ENCODE results near the gene PNRC2. TPM values are rescaled to one million over a fixed set of nuclear protein-coding genes. Genes with fewer than 3 reads are reported as not detected.
A peak's percentile ranks its signal among the peaks of the same experiment; 100 is the strongest.

PNRC2 gene
- polyA plus RNA-seq, 6 donors from 2014 or later, result 152 to 189 (median 174) TPM

DNA sequence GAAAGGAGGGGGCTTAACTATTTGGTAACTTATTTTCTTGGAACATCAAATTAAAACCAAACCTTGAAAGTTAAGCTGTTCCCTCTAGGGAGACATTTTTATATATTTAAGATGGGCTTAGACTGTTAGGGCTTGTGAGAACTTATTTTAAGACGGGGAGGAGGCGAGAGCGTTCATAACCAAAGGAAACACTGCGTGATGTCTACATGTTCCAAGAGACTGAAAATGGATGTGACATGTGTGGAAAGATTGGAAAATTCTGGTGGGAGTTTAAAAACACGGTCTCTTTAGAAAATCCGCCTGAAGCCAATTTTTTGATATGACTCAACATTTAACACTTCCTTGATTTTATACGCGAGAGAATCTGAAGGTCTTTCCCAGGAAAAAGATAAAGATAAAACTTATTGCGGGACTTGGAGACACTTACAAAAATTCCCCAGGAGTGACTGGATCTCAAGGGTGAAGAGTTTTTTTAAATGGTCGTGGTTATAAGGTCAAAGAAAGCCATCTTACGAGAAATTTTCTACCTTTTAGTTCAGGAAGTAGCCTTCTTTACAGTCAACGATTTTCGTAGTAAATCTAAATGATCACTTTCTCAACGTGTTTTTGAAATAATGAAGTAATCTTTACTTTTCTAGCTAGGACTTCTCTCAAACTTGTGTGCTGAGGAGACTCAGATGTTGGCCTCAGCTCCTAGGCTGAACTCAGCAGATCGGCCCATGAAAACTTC lies 828 bp downstream of the PNRC2 start:
- DNase-seq (no peak), ATAC-seq (ENCODE audit: low read depth in 2 of 2) (no peak)
- Mint-ChIP-seq H3K4me3 (peak overlapping the region; percentile 94 to 100 (median 100)), H3K4me1 (peaks cover 24 to 71% (median 49%) of the 10 kb centered on the region in 3 donors), H3K9me3 (no peaks in the 10 kb centered on the region), H3K27ac (peak overlapping the region; percentile 94 to 100 (median 100)), H3K36me3 (peaks cover 10 to 13% of the 10 kb centered on the region in 2 donors), H3K27me3 (no peaks in the 10 kb centered on the region)

DNA sequence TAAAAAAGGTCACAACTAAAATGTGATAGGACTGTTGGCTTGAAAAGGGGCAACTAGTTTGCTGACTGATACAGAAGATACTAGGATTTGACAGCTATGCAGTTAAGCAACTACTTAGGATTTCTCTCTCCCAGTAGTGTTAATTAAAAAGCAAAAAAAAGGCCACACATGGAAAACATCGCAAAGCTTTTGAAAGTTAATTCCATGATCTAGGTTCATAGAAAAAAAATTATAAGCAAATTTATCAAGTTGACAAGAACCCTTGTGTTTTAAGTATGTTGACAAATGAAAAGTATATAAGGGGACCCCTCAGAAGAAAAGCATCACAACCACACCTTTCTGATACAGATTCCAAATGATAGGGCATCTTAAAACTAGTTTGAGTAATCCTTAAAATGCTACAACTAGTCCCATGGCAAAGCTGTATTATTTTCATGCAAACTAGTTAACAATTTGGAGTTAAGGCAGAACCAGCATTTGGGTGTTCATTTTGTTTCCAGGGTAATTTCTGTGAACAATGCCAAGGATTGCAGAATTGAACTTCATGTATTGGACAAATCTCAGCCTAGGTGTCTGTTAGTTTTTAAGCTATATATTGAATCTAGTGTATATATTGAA lies 4.1 kb downstream of the PNRC2 start:
- peaks cover 17 to 46% (median 30%) of the 10 kb centered on the region in 3 donors for H3K4me1 Mint-ChIP-seq
- H3K27me3 Mint-ChIP-seq, result no peaks in the 10 kb centered on the region
- DNase-seq, result no peak
- no peaks in the 10 kb centered on the region for H3K9me3 Mint-ChIP-seq
- H3K27ac Mint-ChIP-seq, result peak overlapping the region in 5 of 6 donors; percentile 38 to 81 (median 76)
- H3K4me3 Mint-ChIP-seq, result peak overlapping the region in 1 of 8 donors; percentile 42
- peaks cover 10 to 19% of the 10 kb centered on the region in 2 donors for H3K36me3 Mint-ChIP-seq
- no peak for ATAC-seq (ENCODE audit: low read depth in 2 of 2)

DNA sequence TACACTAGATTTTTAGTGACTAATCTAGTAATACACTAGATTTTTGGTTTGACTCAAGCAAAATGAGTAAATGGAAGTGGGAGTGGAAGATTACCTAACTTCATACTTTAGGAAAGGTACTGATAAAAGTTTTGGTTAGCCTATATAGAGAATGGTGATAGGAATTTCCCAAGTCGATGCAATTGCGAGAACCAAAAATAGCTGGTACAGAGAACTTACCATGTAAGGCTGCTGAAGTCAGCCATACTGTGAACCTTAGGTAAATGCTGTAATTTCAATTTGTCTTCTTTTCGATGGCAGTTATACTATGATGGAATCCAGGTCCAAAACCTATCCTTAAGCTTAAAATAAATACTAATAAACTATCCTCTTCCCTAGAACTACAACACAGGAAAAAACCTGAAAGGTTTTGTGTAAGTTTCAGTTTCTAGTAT lies 4.6 kb downstream of the PNRC2 start:
- Mint-ChIP-seq H3K9me3 (no peaks in the 10 kb centered on the region), H3K27me3 (no peaks in the 10 kb centered on the region), H3K27ac (peak overlapping the region in 4 of 6 donors; percentile 75 to 81 (median 76)), H3K4me3 (peak overlapping the region in 1 of 8 donors; percentile 42), H3K4me1 (peaks cover 13 to 44% (median 28%) of the 10 kb centered on the region in 3 donors), H3K36me3 (peaks cover 10 to 19% of the 10 kb centered on the region in 2 donors)
- DNase-seq, result no peak
- no peak for ATAC-seq (ENCODE audit: low read depth in 2 of 2)

DNA sequence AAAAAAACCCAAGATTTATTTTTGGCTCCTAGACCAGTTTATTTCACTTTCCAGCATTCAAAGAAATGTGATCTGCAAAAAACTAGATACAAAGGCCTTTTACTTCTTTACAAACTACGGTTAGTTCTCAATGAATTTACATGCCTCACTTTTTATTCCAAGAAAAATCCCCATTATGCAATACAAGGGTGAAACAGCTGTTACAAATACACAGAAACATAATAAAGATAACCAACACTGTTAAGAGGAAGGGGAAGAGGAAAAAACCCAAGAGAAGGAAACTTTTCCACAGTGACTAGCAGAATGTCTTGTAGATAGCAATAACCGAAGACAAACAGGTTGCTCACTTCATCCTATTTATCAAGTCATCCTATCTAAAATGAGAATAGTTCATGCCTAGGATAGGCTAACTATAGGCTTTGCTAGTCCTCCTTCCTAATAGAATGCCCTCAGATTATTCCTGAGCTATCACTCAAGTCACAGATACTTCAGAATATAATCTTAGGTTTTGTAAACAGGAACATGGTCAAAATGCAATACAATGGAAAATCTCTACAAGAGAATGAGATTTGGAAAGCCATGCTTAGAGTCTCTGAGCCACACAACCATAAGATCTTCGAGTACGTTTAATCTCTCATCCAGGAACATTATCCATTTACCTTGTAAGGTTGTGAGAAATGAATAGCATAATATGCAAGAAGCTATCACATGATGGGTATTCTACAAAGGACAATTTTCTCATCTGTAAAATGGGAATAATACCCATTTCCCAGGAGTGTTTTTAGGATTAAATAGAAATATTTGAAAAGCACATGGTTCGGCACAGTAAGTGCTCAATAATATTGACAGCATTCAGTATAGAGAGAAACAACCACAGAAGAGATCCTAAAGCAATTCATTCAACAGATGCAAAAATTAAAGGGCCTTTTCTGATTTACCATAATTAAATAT lies 5.4 kb downstream of the PNRC2 start:
- Mint-ChIP-seq H3K9me3 (no peaks in the 10 kb centered on the region), H3K36me3 (peaks cover 5 to 19% of the 10 kb centered on the region in 2 donors), H3K4me3 (peak overlapping the region in 2 of 8 donors; percentile 16 to 42), H3K27ac (peak overlapping the region in 4 of 6 donors; percentile 24 to 81 (median 76)), H3K4me1 (peaks cover 13 to 42% (median 28%) of the 10 kb centered on the region in 3 donors), H3K27me3 (no peaks in the 10 kb centered on the region)
- ATAC-seq (ENCODE audit: low read depth in 2 of 2) (no peak), DNase-seq (no peak)

DNA sequence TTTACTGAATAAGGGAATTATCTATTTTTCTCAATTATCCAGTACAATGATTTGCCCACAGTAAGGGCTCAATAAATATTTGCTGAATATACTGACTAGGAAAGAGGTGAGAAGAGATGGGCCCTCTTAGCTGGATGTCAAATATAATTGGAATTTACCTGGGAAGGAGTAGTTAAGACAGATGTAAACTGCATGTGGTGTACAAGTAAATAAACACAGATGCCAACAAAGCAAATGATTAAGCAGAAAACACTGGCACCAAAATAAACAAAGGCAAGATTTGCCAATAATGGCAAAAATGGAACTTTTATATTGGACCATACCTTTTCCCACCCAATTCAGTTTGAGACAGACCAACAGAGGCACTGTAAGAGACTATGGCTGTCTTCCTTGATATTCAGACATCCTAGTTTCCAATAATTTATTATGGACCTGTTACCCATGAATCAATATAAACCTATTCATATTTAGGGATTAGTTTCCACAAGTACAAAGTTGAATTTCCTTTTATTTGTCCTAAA lies 7.4 kb downstream of the PNRC2 start:
- H3K4me3 Mint-ChIP-seq, result no peak overlapping the region
- no peaks in the 10 kb centered on the region for H3K27me3 Mint-ChIP-seq
- H3K27ac Mint-ChIP-seq, result peak overlapping the region in 1 of 6 donors; percentile 63
- no peak for ATAC-seq (ENCODE audit: low read depth in 2 of 2)
- no peaks in the 10 kb centered on the region for H3K9me3 Mint-ChIP-seq
- DNase-seq, result no peak
- peaks cover 0 to 18% of the 10 kb centered on the region in 2 donors for H3K36me3 Mint-ChIP-seq
- H3K4me1 Mint-ChIP-seq, result peaks cover 7 to 24% (median 14%) of the 10 kb centered on the region in 3 donors

DNA sequence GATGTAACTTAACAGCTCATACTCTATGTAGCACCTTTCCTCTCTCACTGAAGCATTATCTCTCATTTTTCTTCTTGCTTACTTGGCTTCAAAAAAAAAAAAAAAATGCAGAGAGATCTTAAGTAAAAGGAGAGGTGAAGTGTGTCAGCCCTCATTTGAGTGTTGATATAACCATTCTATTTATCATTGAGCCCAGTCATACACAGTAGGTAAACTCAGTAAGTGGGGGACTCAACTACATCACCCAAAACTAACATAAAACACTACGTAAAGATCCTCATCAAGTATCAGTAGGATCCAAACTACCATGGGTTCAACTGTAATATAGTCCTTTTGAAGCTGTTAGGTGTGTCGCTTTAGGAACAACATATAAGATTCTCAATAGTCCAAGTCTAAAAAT lies 8.2 kb downstream of the PNRC2 start:
- ATAC-seq (ENCODE audit: low read depth in 2 of 2) (no peak), DNase-seq (no peak)
- peak overlapping the region in 2 of 6 donors; percentile 18 to 30 for H3K27ac Mint-ChIP-seq
- H3K36me3 Mint-ChIP-seq, result peaks cover 0 to 18% of the 10 kb centered on the region in 2 donors
- H3K4me1 Mint-ChIP-seq, result peaks cover 7 to 23% (median 14%) of the 10 kb centered on the region in 3 donors
- H3K27me3 Mint-ChIP-seq, result no peaks in the 10 kb centered on the region
- no peak overlapping the region for H3K4me3 Mint-ChIP-seq
- no peaks in the 10 kb centered on the region for H3K9me3 Mint-ChIP-seq

DNA sequence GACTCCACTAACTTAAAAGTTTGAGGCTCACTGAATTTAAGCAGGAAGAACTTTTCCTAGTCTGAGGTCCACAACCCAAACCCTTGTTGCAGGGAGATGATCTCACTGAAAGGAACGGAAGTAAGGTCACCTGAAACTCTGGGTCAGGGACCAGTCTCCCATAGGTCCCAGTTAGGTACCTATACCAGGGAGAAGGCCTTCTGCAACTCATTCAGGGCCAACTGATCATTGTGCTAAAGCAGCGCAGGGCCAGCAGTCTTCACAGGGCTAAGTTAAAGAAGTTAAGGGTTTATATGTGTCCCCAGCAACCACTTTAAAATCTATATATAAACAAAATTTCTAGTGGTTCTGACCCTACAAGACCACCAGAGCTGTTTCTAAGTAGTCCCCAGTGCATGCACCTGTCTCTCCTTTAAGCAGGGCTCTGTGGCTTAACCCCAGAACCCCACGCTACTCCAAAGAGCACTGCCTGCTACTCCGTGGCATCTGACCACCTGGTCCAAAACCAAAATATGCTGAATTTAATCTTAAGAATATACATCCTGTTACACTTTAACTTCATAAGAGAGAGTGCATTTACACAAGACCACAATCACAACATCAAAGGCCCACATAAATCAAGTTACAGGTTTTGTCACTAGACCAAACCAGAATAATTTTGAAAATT lies 17.7 kb downstream of the PNRC2 start:
- peak overlapping the region in 2 of 6 donors; percentile 79 to 99 for H3K27ac Mint-ChIP-seq
- peaks cover 0 to 4% of the 10 kb centered on the region in 2 donors for H3K36me3 Mint-ChIP-seq
- H3K4me3 Mint-ChIP-seq, result peak overlapping the region in 7 of 8 donors; percentile 3 to 79 (median 61)
- no peaks in the 10 kb centered on the region for H3K27me3 Mint-ChIP-seq
- ATAC-seq (ENCODE audit: low read depth in 2 of 2) (no peak), DNase-seq (no peak)
- peaks cover 53 to 63% (median 60%) of the 10 kb centered on the region in 3 donors for H3K4me1 Mint-ChIP-seq
- no peaks in the 10 kb centered on the region for H3K9me3 Mint-ChIP-seq

DNA sequence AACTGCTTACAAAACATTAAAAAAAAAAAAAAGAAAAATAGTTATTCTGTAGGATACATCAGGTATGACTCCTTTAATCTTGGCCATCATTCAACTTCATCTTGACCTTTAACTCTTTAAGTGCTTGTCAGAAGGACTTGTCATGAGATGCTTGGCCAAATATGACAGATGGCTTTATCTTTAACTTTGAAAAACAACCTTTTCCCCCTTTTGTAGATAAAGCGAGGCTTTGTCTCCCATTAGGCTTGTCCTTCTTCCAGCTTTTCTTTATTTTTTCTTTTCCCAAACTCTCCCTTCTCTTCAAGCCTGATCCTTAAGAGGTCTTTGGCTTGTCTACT lies 18.2 kb downstream of the PNRC2 start:
- H3K27me3 Mint-ChIP-seq, result no peaks in the 10 kb centered on the region

DNA sequence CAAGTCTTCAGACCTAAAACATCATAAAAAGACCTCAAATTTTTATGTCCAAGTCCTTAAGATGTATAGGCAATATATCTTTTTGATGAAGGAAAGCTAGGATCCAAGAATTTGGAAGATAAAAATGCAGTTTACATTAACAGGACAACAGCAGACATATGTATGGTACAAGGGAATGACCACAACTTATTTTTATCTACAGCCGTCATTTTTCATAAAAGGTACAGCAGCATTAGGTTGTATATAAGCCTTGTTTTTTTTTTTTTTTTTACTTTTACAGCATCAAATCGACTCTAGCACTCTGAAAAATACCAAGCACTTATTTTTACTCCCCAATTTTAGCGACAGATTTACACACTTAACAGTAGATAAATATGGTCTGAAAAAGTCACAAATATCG lies 19.2 kb downstream of the PNRC2 start:
- H3K9me3 Mint-ChIP-seq, result no peaks in the 10 kb centered on the region
- H3K27ac Mint-ChIP-seq, result peak overlapping the region; percentile 30 to 99 (median 95)
- H3K27me3 Mint-ChIP-seq, result no peaks in the 10 kb centered on the region
- ATAC-seq (ENCODE audit: low read depth in 2 of 2) (no peak), DNase-seq (no peak)
- peak overlapping the region; percentile 87 to 97 (median 93) for H3K4me3 Mint-ChIP-seq
- peaks cover 53 to 60% (median 60%) of the 10 kb centered on the region in 3 donors for H3K4me1 Mint-ChIP-seq
- peaks cover 0 to 4% of the 10 kb centered on the region in 2 donors for H3K36me3 Mint-ChIP-seq

More for the DNA sequence above, 18.2 kb downstream of the PNRC2 start:
- Mint-ChIP-seq H3K9me3 (no peaks in the 10 kb centered on the region), H3K4me1 (peaks cover 53 to 63% (median 60%) of the 10 kb centered on the region in 3 donors), H3K36me3 (peaks cover 0 to 4% of the 10 kb centered on the region in 2 donors), H3K4me3 (peak overlapping the region in 7 of 8 donors; percentile 9 to 97 (median 89)), H3K27ac (peak overlapping the region in 1 of 6 donors; percentile 99)
- ATAC-seq (ENCODE audit: low read depth in 2 of 2) (no peak), DNase-seq (no peak)

DNA sequence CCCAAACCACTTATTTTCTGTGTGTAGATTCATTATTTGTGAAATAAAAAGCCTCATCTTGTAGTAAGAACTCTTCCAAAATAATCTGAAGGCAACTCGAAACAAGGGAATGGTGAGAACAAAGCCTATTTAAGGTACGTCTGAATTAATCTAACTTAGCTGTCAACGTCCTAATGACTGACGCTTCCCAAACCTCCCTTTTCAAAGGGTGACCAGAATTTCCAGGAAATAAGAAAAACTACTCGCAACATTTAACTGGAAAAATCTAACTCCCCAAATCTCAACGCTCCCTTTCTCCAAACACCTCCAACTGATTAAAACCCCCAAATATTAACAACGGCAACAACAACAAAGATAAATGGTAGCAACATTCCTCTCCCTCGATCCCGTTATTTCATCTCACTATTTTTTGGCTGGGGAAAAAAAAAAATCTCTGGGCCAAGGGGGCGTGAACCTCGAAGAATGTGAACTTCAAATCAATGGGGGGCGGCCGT lies 19.8 kb downstream of the PNRC2 start:
- H3K9me3 Mint-ChIP-seq, result no peaks in the 10 kb centered on the region
- H3K27ac Mint-ChIP-seq, result peak overlapping the region; percentile 79 to 99 (median 95)
- H3K4me1 Mint-ChIP-seq, result peaks cover 48 to 56% (median 54%) of the 10 kb centered on the region in 3 donors
- peak overlapping the region; percentile 87 to 97 (median 93) for H3K4me3 Mint-ChIP-seq
- DNase-seq (no peak), ATAC-seq (ENCODE audit: low read depth in 2 of 2) (no peak)
- no peaks in the 10 kb centered on the region for H3K27me3 Mint-ChIP-seq
- H3K36me3 Mint-ChIP-seq, result peaks cover 0 to 4% of the 10 kb centered on the region in 2 donors

DNA sequence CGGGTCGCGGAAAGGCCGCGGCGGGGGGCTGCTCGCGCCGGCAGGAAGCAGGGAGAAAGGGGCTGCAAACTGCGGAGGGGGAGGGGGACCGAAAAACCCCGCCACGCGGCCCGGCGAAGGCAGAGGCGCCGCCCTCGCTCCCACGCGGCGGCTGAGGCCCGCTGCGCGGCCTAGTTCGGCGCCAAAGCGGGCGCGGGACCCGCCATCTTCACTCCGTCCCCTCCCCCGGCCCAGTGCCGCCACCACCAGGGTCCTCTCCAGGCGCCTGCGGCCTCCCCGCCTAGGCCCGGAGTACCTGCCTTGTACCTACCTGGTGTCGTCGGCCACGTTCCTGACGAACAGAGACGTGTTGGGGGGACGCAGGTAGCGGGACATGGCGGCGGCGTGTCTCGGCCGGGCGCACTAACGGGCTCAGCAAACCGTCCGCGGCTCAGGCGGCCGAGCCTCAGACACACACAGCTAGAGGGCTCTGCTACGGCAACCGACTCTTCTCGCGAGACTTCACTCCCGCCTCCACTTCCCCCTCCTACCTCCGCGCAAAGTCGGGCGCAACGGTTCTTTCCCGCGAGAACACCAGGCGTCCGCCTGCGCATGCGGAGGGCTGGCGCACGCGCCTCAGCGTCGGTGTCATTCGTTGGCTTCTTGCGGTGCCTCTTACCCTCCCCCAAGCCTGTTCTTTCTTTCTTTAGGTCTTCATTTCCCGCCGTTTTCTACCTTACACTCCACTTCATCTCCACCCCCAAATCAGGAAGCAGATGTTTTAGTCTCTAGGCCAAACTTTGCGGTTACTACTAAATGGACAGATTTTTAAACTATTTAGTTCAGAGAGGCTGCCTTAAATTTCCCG lies 20.5 kb downstream of the PNRC2 start, which contains the start of gene SRSF10:
SRSF10 (minus strand) TSS at position 447 of the 847 bp plus-strand sequence; CDS start at position 375, 72 bp downstream.
- ATAC-seq (ENCODE audit: low read depth in 2 of 2), result peak; percentile 90 to 92
- peak within 1 kb of the TSS; percentile 96 to 99 (median 98) for H3K27ac Mint-ChIP-seq
- no peaks in the 10 kb centered on the region for H3K36me3 Mint-ChIP-seq
- H3K27me3 Mint-ChIP-seq, result no peaks in the 10 kb centered on the region
- DNase-seq, result peak; percentile 98
- H3K4me1 Mint-ChIP-seq, result peaks cover 44 to 49% (median 47%) of the 10 kb centered on the region in 3 donors
- peak within 1 kb of the TSS; percentile 87 to 97 (median 93) for H3K4me3 Mint-ChIP-seq
- no peaks in the 10 kb centered on the region for H3K9me3 Mint-ChIP-seq
